HG02852 (cell line): ENCODE measurements around the gene STARD5.
A peak's percentile ranks its signal among the peaks of the same experiment; 100 is the strongest.

Experiments used
- ATAC-seq: cut with Tn5 transposase; IDR thresholded peaks from one replicate; pipeline ENCODE4 v1.9.1; 2021; ENCODE audit warnings: mild to moderate bottlenecking, moderate library complexity; ENCODE audit not compliant: unreplicated experiment

STARD5 gene

GRCh38 chr15:81294516-81294880, 29.4 kb downstream of the STARD5 start:
- no peak for ATAC-seq

DNA sequence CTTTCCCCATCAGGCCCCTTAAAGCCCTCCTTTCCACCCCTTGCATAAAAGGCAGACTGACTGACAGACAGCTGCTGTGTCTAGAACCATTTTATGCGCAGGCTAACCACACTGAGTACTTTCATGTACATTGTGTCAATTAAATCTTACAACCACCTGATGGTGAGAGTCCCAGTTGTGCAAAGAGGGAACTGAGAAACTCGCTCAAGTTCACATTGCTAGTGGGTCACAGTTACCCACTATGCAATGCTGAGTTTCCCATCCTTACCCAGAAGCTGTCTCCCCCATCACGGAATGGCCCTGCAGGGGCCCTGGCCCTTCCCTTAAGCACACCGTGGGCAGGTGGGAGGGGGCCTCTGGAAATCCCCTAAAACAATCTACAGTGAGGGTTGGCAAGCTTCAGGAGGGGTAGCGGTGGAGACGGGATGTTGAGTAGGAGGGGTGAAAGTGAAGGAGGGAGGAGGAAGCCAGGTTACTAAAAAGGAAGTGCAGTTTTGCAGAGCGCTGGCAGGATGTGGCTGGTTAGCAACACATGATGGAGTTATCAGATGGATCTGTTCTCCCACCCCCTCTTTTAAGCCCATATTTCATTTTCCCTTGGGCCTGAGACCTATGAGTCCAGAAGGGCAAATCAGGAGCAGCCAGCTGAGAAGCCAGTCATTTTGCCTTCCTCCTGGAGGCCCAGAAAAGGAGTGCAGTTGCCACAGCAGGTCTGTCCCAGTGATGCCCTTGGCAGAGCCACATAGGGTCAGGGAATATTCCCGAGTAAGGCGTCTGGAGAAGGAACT, 30.0 kb downstream of the STARD5 start:
- peak; percentile 61 for ATAC-seq

DNA sequence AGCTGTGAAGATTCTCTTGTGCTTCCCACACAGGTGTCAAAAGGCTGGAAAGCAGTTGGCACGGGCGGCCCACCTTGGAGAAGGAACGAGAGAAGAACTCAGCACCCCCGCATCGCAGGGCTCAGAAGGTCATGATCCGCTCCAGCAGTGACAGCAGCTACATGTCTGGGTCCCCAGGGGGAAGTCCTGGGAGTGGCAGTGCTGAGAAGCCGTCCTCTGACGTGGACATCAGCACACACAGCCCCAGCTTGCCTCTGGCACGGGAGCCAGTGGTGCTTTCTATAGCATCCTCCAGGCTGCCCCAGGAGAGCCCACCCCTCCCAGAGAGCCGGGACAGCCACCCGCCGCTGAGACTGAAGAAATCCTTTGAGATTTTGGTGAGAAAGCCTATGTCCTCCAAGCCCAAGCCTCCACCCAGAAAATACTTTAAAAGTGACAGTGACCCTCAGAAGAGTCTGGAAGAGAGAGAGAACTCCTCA, 31.4 kb downstream of the STARD5 start:
- ATAC-seq = peak; percentile 41

GRCh38 chr15:81291916-81292522, 31.9 kb downstream of the STARD5 start:
- no peak for ATAC-seq

DNA sequence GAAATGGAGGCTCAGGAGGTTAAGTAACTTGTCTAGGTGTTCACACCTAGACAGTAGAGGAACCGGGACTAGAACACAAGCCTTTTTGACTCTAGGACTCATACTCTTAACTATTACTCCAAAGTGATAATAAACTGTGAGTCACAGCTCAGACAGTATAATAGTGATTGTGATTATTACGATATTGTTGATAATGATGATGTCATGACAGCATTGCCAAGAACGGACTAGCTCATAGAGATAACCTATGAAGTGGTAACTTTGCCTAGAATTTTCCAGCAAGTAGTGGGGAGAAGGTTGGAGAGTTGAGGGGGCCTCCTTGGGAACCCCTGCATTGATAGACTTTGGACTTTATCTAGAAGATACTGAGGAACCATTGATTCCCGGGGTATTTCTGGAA, 34.0 kb downstream of the STARD5 start:
- ATAC-seq = no peak

GRCh38 chr15:81288616-81289015, 35.3 kb downstream of the STARD5 start:
- ATAC-seq = no peak

DNA sequence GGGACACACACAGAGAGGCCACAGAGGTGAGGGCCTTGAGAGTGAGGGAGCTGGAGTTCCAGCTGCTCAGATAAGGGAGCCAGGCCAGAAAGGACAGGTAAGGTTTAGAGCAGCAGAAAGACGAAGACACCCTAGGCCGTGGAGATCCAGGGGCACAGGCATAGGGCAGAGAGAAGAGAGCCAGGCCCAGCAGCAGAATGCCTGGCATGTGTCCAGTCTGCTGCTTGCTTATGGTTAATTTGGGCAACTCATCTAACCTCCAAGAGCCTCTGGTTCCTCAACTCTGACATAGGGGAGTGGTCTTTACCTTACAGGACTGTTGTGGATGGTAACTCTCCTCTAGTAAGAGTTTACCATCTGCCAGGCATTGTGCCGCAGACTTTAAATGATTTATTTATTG, 35.9 kb downstream of the STARD5 start:
- ATAC-seq = no peak

- ATAC-seq = no peak
Observed at GRCh38 chr15:81286621-81287121, 37.3 kb downstream of the STARD5 start.

- ATAC-seq = no peak
Observed at GRCh38 chr15:81285461-81285860, 38.5 kb downstream of the STARD5 start.

GRCh38 chr15:81284256-81285031, 39.5 kb downstream of the STARD5 start:
- peak; percentile 53 for ATAC-seq

DNA sequence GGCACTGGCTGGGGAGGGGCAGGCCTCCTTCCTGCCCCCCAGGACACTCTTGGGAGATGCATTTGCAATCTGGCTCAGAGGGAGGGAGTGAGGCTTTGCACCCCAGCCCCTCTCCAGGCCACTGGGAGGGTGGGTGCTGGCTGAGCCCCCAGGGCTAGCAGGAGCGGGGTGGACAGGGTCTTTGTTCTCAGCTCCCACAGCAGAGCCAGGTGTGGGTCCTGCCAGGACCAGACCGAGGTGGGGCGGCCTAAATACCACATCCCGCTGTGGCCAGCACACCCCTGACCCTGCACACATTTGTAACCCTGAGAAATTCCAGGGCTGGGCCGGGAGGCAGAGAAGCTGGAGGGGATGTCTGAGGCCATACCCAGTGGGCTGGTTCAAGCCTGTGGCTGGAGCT, 41.0 kb downstream of the STARD5 start:
- no peak for ATAC-seq

DNA sequence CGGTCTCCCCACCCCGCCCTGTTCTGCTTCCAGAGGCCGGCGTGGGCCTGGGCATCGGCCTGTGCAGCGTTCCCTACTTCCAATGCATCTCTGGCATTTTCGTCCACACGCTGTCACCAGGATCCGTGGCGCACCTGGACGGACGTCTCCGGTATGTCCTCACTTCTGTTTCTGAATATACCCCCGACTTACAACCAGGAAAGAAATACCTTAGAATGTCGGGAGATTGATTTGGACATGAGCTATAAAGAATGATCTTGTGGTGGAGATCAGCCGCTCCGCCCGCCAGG, 41.4 kb downstream of the STARD5 start:
- ATAC-seq = no peak

- no peak for ATAC-seq
Observed at GRCh38 chr15:81281766-81282605, 42.0 kb downstream of the STARD5 start.

GRCh38 chr15:81281456-81281735, 42.5 kb downstream of the STARD5 start:
- no peak for ATAC-seq

- no peak for ATAC-seq
Observed at GRCh38 chr15:81280696-81281455, 43.1 kb downstream of the STARD5 start.

GRCh38 chr15:81279621-81280485, 44.1 kb downstream of the STARD5 start:
- no peak for ATAC-seq

- no peak for ATAC-seq
Observed at GRCh38 chr15:81278306-81279029, 45.5 kb downstream of the STARD5 start.

GRCh38 chr15:81277851-81278250, 46.1 kb downstream of the STARD5 start:
- ATAC-seq = no peak

GRCh38 chr15:81276967-81277366, 47.0 kb downstream of the STARD5 start:
- ATAC-seq = no peak
